Neural crest cell (in vitro differentiated cells): Measurements from ENCODE around the gene EGFL6. TPM values are rescaled to one million over a fixed set of nuclear protein-coding genes. Genes with fewer than 3 reads are reported as not detected.
A peak's percentile ranks its signal among the peaks of the same experiment; 100 is the strongest.

Source experiments
- DNase-seq: peaks from one replicate; pipeline ENCODE4 v3.0.0; 2021; ENCODE audit warnings: low read depth, mixed read lengths, low spot score
- H3K27ac Mint-ChIP-seq: one replicate; pipeline ENCODE4 v1.8.0; 2021; ENCODE audit warnings: mild to moderate bottlenecking, mixed read lengths; ENCODE audit not compliant: unreplicated experiment
- H3K27me3 Mint-ChIP-seq: 2 replicates; pipeline ENCODE4 v1.8.0; 2021; ENCODE audit warnings: low read depth, mild to moderate bottlenecking, mixed read lengths
- H3K36me3 Mint-ChIP-seq: 2 replicates; pipeline ENCODE4 v1.8.0; 2021; ENCODE audit warnings: low read depth, mild to moderate bottlenecking, mixed read lengths
- H3K4me1 Mint-ChIP-seq: 2 replicates; pipeline ENCODE4 v1.8.0; 2021; ENCODE audit warnings: mixed read lengths
- H3K4me3 Mint-ChIP-seq: one replicate; pipeline ENCODE4 v1.8.0; 2021; ENCODE audit warnings: mild to moderate bottlenecking, mixed read lengths
- H3K9me3 Mint-ChIP-seq: 2 replicates; pipeline ENCODE4 v1.8.0; 2021; ENCODE audit warnings: mixed read lengths
- CTCF ChIP-seq: fragments of 200-600 bp; sonication (generic); conservative IDR thresholded peaks from 2 replicates; pipeline ENCODE4 v1.5.0; 2021; ENCODE audit warnings: antibody characterized with exemption, mild to moderate bottlenecking
- total RNA-seq: library from RNA; stranded (reverse); gene quantifications from 2 replicates; pipeline ENCODE4 v1.2.1, GENCODE V29; 2021

Gene EGFL6
- total RNA-seq, 1 donor from 2014 or later, result not detected

GRCh38 chrX:13652287-13652793 lies 82.9 kb downstream of the EGFL6 start:
- no peak for DNase-seq
- H3K36me3 Mint-ChIP-seq, result peaks cover 2% of the 10 kb centered on the region
- no peaks in the 10 kb centered on the region for H3K9me3 Mint-ChIP-seq
- H3K27me3 Mint-ChIP-seq, result no peaks in the 10 kb centered on the region
- H3K4me1 Mint-ChIP-seq, result peaks cover 11% of the 10 kb centered on the region
- H3K4me3 Mint-ChIP-seq, result peak overlapping the region; percentile 91
- no peak for TF ChIP-seq CTCF
- H3K27ac Mint-ChIP-seq, result peak overlapping the region; percentile 84

- H3K9me3 Mint-ChIP-seq, result no peaks in the 10 kb centered on the region
- peaks cover 7% of the 10 kb centered on the region for H3K4me1 Mint-ChIP-seq
- peak within 1 kb of the TSS; percentile 91 for H3K4me3 Mint-ChIP-seq
- peak; percentile 69 for DNase-seq
- H3K27me3 Mint-ChIP-seq, result no peaks in the 10 kb centered on the region
- H3K27ac Mint-ChIP-seq, result peak within 1 kb of the TSS; percentile 96
- peaks cover 2% of the 10 kb centered on the region for H3K36me3 Mint-ChIP-seq
- no peak for TF ChIP-seq CTCF
These were observed 83.7 kb downstream of the EGFL6 start, which contains the start of gene TCEANC for GRCh38 chrX:13652850-13653693. Gene TCEANC (plus strand): TSS chrX:13653141. CDS start chrX:13662509, 9,368 bp downstream.

GRCh38 chrX:13654116-13654515 lies 84.7 kb downstream of the EGFL6 start:
- no peak for DNase-seq
- TF ChIP-seq CTCF, result no peak
- H3K36me3 Mint-ChIP-seq, result peaks cover 2% of the 10 kb centered on the region
- no peak overlapping the region for H3K27ac Mint-ChIP-seq
- no peak overlapping the region for H3K4me3 Mint-ChIP-seq
- H3K27me3 Mint-ChIP-seq, result no peaks in the 10 kb centered on the region
- H3K9me3 Mint-ChIP-seq, result no peaks in the 10 kb centered on the region
- H3K4me1 Mint-ChIP-seq, result peaks cover 13% of the 10 kb centered on the region

GRCh38 chrX:13655674-13656073 lies 86.3 kb downstream of the EGFL6 start:
- no peak for TF ChIP-seq CTCF
- Mint-ChIP-seq H3K4me3 (no peak overlapping the region), H3K4me1 (peaks cover 15% of the 10 kb centered on the region), H3K27me3 (no peaks in the 10 kb centered on the region), H3K36me3 (peaks cover 5% of the 10 kb centered on the region), H3K27ac (no peak overlapping the region), H3K9me3 (no peaks in the 10 kb centered on the region)
- DNase-seq, result no peak

DNA sequence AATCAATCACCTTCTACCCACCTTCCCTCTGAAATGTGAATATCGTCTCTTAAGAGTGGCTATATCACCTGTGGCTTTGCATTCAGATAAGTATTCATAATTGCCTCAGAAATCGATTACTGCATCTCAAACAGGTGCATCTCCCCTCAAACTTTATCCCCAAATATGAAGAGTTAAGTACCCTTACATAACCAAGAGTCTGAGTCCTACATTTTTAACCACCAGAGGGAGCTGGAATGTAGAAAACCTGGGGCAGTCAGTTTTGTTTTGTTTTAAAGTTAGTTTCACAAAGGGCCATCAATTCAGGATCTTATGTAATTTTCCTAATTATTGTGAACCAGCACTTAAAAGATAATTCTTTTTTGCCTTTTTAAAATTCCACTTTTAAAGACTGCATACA lies 89.2 kb downstream of the EGFL6 start:
- DNase-seq, result no peak
- Mint-ChIP-seq H3K27me3 (no peaks in the 10 kb centered on the region), H3K27ac (no peak overlapping the region), H3K4me1 (peaks cover 9% of the 10 kb centered on the region), H3K9me3 (no peaks in the 10 kb centered on the region), H3K36me3 (peaks cover 8% of the 10 kb centered on the region), H3K4me3 (no peak overlapping the region)
- TF ChIP-seq CTCF, result peak; percentile 73
